HG03558 (cell line): Measurements from ENCODE around the gene QRFPR.
"Not testable (repeated sequence)": the region's sequence is repeated elsewhere in the genome, so short reads cannot be mapped to it uniquely, and the experiment has no call there.

Experiments used
- ATAC-seq: cut with Tn5 transposase; IDR thresholded peaks from one replicate; pipeline ENCODE4 v1.9.1; 2021; ENCODE audit warnings: moderate number of reproducible peaks; ENCODE audit not compliant: unreplicated experiment; ENCODE audit errors: extremely low read depth

QRFPR gene

DNA sequence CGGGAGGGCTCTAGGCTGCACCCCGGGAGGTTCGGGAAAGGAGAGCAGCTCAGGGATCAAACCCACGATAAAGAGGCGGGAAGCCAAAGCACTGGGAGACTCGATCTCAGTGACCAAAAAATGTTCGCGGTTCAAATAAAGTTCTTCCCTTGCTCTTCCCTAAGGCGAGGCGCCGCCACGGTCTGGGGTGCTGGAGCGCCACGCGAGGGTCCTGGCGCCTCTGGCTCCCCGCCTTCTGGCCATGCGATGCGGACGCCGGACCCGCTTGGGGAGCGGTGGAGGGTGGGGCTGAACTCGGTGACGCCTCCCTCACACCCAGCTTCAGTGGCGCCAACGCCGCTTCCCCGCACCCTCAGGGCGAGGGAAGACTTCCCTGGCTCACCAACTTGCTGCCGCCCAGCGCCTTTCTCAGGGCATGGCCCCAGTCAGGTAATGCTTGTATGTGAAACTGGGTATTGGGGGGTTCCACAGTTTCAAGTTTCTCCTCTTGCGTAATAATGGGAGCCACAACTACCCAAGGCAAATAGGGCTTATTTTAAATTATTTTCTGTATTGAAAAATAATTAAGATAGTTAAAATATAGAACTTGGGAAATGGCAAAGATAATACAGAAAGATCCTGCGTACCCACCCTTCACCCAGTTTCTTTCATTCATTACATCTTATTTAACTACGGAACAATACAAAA is at the start of gene QRFPR:
QRFPR (minus strand) TSS at position 243 of the 687 bp plus-strand sequence. CDS start 371 bp downstream, outside the sequence.
- ATAC-seq, result no peak

DNA sequence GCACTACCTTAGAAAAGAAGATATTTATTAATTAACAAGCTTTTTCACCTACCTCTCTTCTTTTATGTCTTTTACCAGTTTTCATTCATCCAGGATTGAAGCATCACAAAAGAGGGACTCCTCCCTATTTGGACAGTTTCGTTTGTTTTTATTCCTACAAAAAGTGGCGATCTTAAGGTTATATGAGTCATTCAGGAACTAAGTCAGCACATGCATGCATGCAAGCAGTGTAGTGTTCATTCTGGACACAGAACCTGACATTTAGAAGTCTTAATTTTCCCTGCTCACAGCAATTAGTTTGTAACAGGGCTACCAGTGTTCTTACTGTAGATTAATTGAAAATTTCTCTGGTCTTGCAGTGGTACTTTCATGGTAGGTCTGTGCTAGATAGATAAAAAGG is 47.9 kb upstream of the QRFPR start:
- no peak for ATAC-seq

DNA sequence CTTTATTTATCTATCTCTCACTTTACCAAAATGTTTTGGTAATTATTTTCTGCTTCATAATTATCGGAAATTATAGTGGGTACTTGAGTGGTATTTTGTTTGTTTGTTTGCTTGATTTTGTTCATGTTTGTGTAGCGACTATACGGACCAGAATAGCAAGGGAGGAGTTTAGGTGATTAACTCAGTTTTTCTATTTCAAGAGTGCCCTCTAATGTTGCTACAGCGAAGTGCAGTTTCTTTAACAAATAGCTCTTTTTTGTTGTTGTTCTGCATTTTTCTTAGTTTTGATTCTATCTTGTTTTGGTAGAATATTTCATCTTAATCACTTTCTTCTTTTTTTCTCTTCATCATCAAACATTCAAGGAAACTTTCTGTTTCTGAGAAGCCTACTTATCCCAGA is 40.8 kb upstream of the QRFPR start:
- no peak for ATAC-seq

DNA sequence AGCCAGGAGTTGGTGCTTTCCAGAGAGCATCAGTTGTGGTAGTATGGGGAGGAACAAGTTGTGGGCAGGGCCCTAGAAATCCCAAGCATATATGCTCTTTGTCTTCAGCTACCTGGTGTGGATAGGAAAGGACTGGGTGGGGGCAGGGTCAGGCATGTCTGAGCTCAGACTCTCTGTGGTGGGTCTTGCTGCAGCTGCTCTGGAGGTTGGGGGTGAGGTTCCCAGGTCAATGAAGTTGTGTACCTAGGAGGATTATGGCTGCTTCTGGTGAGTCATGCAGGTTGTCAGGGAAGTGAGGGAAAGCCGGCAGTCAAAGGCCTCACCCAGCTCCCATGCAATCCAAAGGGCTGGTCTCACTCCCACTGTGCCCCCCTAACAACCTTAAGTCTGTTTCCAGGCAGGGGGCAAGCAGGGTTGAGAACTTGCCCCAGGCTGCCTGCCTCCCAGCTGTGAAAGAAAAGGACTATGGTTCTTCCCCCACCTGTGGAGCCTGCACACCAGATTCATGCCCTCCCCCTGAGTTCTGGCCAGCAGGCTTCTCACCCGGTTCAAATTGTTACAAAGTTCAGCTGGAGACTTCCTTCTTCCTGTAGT is 30.4 kb upstream of the QRFPR start:
- ATAC-seq, result no peak

GRCh38 chr4:121408567-121408966 is 27.7 kb upstream of the QRFPR start:
- ATAC-seq, result not testable (repeated sequence)

GRCh38 chr4:121400632-121401031 is 19.8 kb upstream of the QRFPR start:
- no peak for ATAC-seq

DNA sequence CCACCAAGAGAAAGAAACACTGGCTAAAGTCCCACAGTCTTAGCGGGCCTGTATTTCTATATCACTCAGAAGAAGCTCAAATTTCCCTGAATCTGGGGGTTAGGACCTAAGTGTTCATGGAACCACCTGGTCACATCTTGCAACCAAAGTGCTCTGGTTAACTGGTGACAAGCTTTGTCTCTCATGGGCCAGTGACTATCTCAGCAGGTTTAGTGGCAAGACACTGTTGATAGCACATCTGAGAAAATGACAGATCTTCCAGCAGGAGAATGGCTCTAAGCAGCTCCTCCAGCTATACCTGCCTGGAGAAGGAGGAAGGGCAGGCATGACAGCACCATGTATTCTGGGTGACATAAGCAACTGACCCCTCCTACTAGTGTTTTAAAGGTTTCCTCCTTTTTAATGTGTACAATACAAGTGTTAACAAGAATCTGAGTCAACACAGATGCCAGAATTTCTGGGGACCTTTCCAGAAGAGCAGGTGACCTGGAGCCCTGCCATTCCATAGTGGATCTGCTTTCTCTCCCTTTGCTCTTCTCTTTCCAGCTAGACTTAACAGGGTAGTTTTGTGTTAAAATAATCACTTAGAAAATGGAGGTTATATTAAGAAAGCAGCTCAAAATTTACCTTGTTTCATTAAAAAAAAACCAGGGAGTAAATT is 17.3 kb upstream of the QRFPR start:
- no peak for ATAC-seq

- ATAC-seq, result no peak
These were observed 16.6 kb upstream of the QRFPR start for GRCh38 chr4:121397434-121397833.

GRCh38 chr4:121392426-121393086 is 11.7 kb upstream of the QRFPR start:
- no peak for ATAC-seq

DNA sequence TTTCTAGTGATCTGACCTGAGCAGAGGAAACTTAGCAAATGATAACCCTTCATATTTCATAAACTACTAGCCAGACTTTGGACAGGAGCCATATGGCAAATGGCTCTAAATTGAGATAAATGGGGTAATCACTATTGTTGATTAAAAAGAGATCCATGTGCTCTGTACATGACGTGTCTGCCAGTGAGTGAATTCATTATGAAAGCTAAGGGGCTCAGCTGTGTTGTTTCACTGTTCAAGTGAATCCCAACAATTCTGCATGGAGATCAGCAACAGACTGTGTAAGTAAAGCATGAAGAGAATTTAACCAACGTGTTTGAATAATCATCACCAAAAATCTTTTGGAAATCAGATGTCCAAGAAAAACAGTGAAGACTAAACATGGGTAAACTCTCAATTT is 9.5 kb upstream of the QRFPR start:
- no peak for ATAC-seq

DNA sequence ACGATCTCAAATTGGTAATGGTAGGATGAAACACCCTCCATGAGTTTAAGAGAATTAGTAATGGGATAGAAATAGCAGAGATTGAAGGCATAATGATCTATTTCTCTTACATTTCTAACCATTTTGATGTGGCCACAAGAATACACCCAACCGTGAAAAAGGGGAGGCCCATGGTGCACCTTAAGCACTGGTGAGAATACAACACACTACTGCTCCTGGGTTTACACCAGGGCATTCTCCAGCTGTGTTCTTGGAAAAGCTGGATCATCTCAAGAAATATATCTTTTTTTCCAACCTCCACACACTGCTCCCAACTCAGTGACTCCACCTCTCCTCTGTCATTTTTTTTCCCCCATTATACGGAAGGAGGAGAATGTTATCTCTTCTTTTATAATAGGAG is 1.5 kb downstream of the QRFPR start:
- no peak for ATAC-seq

DNA sequence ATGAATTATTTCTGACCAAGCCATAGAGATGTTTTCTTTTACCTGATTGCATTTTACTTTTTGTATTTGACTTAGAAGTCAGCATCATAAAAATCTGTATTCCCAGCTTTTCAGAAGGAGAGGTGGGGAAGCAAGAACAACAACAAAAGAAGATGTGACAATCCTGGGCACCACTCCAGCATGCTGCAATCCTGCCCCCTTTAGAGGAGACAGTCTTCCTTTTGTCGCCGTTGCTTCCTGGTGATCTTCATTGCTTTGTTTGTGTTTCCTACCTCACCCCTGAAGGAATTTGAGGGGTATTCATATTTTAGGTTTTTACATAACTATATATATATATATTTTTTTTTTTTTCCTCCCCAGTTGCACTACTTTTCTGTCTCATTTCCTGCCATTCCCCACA is 3.7 kb downstream of the QRFPR start:
- ATAC-seq, result no peak

DNA sequence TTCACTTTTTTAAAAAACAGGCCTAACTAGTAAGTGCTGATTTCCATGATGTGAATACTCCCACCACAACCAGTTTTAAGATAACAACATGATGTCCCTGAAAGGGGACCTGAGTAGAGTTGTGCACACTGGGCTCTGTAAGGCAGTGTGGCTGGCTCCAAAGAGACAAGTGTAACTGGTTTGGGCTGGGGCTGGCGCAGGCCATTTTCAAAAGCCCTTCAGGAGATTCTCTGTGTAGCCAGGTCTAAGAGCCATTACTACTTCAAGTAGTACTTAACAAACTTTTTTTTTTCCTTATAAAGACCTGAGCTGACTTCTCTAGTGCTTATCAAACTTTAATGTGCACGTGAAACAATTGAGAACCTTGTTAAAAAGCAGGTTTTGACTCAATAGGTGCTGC is 4.3 kb downstream of the QRFPR start:
- ATAC-seq, result no peak

DNA sequence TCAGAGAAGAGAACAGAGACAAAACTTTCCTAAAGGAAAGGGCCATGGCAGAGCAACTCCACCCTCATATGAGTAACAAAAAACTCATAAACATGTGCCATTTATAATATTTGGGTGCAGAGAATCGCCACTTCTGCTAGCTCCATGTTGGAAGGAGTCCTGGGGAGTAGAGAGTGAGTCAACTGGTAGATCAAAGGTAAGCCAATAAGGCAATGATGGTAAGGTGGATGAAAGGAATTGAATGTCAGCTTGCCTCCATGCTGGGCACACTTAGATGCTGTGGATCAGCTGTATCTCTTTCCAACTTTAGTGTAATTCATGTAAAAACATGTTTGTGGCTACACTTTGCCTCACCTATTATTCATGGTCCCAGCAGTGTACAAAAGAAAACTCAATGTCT is 4.7 kb downstream of the QRFPR start:
- no peak for ATAC-seq

DNA sequence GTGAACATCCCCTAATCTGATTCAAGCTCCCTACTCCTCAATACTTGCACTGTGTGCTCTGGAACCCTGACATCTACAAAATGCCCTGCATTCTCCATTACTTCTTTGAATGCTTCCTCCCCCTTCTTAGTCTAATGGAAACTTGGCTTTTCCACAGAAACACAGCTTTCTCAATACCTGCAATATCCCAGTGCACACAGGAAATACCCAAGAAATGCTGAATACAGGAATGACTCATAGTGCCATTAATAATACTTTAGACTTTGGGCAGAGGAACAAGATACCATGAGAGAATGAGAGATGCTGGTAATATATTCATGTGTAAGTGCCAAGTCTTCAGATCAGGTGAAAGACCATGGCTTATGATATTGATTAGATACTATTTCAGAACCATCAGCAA is 5.6 kb downstream of the QRFPR start:
- ATAC-seq, result no peak

DNA sequence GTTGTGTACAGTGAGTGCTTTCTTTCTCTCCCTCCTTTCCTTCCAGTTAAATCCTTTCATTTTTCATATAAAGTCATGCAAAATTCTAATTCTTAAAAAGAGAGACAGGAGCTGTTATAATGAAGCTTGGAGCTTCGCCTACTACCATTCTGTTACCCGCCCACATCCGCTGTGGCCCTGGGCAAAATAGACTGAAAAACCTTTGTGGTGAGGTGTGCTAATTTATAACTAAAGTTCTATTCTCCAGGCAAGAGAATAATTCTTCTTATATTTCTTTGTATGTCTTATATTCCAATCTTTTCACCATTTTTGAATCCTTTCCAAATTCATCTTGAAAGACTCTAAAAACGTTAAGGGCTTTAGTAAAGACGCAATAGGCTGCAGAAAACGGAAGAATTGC is 7.0 kb downstream of the QRFPR start:
- ATAC-seq, result no peak

DNA sequence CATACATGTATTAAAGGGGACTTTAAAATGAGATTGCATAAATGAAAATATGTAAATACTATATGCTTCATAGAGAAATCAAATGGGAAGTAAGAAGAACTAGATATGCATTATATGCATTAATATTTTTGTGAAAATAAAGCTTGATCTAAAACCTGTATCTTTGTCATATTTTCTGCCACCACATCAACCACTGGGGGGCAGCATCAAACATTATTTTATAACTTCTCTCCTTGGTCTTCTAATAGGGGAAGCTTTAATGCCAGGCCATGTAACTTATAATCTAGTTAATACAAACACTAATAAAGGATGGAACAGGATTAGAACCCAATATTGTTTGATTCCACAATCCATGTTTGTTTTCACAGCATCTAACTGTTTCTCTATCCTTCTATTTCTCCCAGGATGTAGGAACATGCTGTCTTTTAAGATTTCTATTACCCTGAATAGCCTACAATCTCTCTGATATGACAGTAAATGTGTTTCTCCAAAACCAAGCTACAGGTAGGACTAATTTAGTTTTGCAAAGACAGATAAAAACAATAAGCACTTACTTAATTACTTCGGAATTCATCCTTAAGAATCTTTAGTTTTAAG is 10.0 kb downstream of the QRFPR start:
- ATAC-seq, result no peak

DNA sequence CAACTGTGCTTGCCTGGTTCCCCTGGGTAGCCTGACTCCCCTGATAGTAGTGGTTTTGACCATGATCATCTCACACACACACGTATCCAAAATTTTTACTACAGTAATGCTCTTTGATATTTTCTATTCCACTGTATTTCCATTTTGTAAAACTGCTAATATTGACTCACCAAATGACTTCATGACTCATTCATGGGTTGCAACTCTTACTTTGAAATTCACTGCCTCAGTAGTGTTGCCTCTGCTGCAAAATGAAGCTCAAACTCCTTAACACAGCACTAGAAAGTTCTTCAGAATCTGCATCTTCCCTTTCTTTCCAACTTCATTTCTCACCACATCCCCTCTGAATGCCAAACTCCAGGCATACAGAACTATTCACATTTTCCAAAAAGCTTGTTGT is 20.3 kb downstream of the QRFPR start:
- ATAC-seq, result no peak

DNA sequence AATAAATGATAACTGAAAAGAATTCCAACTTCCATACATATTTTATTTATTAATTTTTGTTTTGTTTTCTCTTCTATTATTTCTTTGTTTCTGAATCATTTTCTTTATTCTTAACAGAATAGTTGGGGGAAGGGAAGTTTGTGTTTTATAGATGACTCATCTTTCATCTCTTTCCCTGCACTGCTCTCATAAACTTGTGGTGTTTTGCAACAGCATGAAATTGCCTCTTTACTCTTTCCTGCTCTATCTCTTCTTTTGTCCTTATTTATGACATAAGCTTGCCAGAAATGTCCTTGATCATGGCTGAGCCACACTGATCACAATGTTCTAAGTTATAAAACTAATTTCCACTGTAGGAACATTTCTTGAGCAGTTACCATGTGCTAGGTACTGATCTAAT is 22.3 kb downstream of the QRFPR start:
- no peak for ATAC-seq

GRCh38 chr4:121353213-121353612 is 27.6 kb downstream of the QRFPR start:
- no peak for ATAC-seq

DNA sequence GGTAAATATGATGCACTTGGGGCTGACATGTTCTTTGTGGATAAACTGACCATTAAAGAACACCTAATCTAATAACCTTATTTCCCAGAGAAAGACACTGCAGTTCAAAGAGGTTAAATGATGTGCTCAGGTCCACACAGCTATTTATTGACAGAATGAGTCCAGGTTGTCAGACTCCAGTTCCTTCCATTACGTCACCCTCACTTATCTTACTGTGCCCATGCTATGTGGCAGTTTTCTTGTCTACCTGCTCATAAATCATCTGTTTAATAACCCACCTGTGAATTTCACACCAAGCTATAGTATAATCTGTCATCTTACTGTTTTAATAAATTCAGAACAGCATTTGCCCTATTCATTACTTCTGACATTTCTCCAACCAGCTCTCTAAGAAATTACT is 36.7 kb downstream of the QRFPR start:
- ATAC-seq, result no peak
